Stomach (tissue), 9 donors: Measurements from ENCODE around the gene EIF3L. TPM values are rescaled to one million over a fixed set of nuclear protein-coding genes. Genes with fewer than 3 reads are reported as not detected.
A peak's percentile ranks its signal among the peaks of the same experiment; 100 is the strongest.

Experiments
- DNase-seq, 2 donors: peaks; one replicate each; pipeline versions ENCODE4 v3.0.0 to v3.0.0-alpha.2; 2013 to 2019
- H3K27ac ChIP-seq, 5 donors: fragments of 200-600 bp in 4 of 5; sonication (generic) in 4 of 5; one replicate each; pipeline ENCODE4 v1.5.1; 2013 to 2019; ENCODE audit warnings: mild to moderate bottlenecking in 1 of 5, moderate library complexity in 1 of 5
- H3K27me3 ChIP-seq, 3 donors: fragments of 200-600 bp; sonication (generic); one replicate each; pipeline ENCODE4 v1.5.1; 2017 to 2019; ENCODE audit warnings: mixed run types in 1 of 3
- H3K36me3 ChIP-seq, 4 donors: fragments of 200-600 bp; sonication (generic); 1 replicate in 3 of 4; 2 replicates in 1 of 4; pipeline ENCODE4 v1.5.1; 2016 to 2019
- H3K4me1 ChIP-seq, 4 donors: fragments of 200-600 bp; sonication (generic); one replicate each; pipeline ENCODE4 v1.5.1; 2016 to 2019
- H3K4me3 ChIP-seq, 4 donors: fragments of 200-600 bp; sonication (generic) in 3 of 4; one replicate each; pipeline ENCODE4 v1.5.1; 2016 to 2019; ENCODE audit warnings: mild to moderate bottlenecking in 1 of 4
- H3K9me3 ChIP-seq, 4 donors: fragments of 200-600 bp; sonication (generic); one replicate each; pipeline ENCODE4 v1.5.1; 2016 to 2019
- CTCF ChIP-seq, 7 experiments: fragments of 450-650 bp in 4 of 7; fragments of 200-600 bp in 3 of 7; sonication (generic) in 3 of 7; IDR thresholded peaks; one replicate each; pipeline ENCODE4 v1.5.1; 2016 to 2019; ENCODE audit warnings: antibody characterized with exemption in 7 of 7, control low read depth in 2 of 7, mild to moderate bottlenecking in 1 of 7
- EP300 ChIP-seq: sonication (generic); formaldehyde crosslinking; IDR thresholded peaks from one replicate; pipeline ENCODE4 v1.6.1; 2017; ENCODE audit warnings: antibody characterized with exemption
- POLR2A ChIP-seq, 4 donors: fragments of 450-650 bp; IDR thresholded peaks; one replicate each; pipeline ENCODE4 v1.6.1; 2016; ENCODE audit warnings: antibody characterized with exemption in 4 of 4, control low read depth in 2 of 4, mild to moderate bottlenecking in 1 of 4, moderate library complexity in 1 of 4
- POLR2AphosphoS5 ChIP-seq, 3 donors: sonication (generic); formaldehyde crosslinking; IDR thresholded peaks; one replicate each; pipeline ENCODE4 v1.6.1; 2016; ENCODE audit warnings: antibody characterized with exemption in 3 of 3
- WGBS, 5 donors: extraction: QIAGEN DNeasy Blood & Tissue Kit in 3 of 5; methylation state at CpG; one replicate each; pipeline versions ENCODE4 v1.1.5 to v1.1.7; 2013 to 2018; 5-methylcytosine and 5-hydroxymethylcytosine counted together
- intact Hi-C: fragments of 100-400 bp; cut with DNase I; formaldehyde crosslinking; loops from one replicate; pipeline ENCODE4 v1.15.1; 2023; ENCODE audit warnings: low total_unique reads
- polyA plus RNA-seq, 3 donors: library from polyadenylated mRNA; stranded (reverse); fragments of 200-250 nt; gene quantifications; one replicate each; pipeline ENCODE4 v1.2.3, GENCODE V29; 2013
- small RNA-seq, 4 donors: library from RNA; depleted of rRNA; stranded (forward); fragments of <200 nt; gene quantifications; one replicate each; pipeline ENCODE3, GENCODE V24; 2016
- total RNA-seq, 5 donors: library from RNA; depleted of rRNA; stranded (reverse); fragments of >200 nt; gene quantifications; one replicate each; pipeline versions ENCODE4 v1.1.0 to v1.2.3, GENCODE V29; 2014 to 2016
- donor health status: healthy with polysubstance abuse.
- donor health status: Bipolar disorder and iron deficiency.
- donor health status: healthy.

Gene EIF3L
- total and polyA plus RNA-seq, 8 donors: 254 to 657 (median 381) TPM

- DNase-seq: peak in 1 of 2 donors; percentile 55
- no peaks in the 10 kb centered on the region for H3K27me3 ChIP-seq
- TF ChIP-seq POLR2A (IDR thresholded peaks at IDR 0.05) (no peak), CTCF (IDR thresholded peaks at IDR 0.05) (no peak), POLR2AphosphoS5 (IDR thresholded peaks at IDR 0.05) (no peak)
- peaks cover 46 to 81% (median 76%) of the 10 kb centered on the region in 4 donors for H3K36me3 ChIP-seq
- peak overlapping the region; percentile 59 to 83 (median 78) for H3K27ac ChIP-seq
- H3K4me3 ChIP-seq: no peak overlapping the region
- no peaks in the 10 kb centered on the region for H3K9me3 ChIP-seq
- WGBS, 5 donors: 54 to 73% (median 56%) methylated on average over 15 to 21 of the region's 21 CpGs
- H3K4me1 ChIP-seq: peaks cover 57 to 72% (median 62%) of the 10 kb centered on the region in 4 donors
- intact Hi-C loops: no loop called here
These were observed 83.8 kb downstream of the EIF3L start for GRCh38 chr22:37932821-37933578.

DNA sequence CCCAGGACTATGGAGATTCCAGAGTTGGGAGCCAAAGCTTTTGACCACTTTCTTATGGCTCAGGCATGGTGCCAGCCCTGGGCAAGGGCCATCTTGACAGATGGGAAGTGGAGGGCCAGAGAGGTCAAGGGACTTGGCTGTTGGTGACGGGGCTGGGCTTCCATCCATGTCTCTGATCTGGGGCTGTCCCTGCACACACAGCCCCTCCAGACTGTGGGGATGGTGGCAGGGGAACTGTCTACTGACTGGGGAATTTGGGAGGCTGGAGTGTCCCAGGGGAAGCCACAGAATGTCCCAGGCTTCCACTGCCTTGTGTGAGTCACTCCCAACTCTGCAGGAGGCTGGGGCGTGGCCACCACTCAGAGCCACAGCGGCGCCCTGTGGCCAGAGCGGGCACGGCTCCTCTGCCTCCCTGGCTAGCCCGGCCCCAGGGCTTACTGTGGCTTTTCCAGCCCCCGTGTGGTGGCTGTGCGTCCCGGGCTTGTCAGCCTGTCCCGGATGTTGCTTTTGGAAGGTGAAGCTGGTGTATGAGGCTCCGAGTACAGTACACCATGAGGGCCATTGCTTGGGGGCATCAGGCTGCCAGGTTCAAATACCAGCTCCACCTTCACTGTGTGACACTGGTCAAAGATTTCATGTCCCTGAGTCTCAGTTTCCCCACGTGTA is 84.6 kb downstream of the EIF3L start:
- Histone ChIP-seq H3K27ac (peak overlapping the region; percentile 59 to 83 (median 78)), H3K4me1 (peaks cover 53 to 64% (median 58%) of the 10 kb centered on the region in 4 donors), H3K4me3 (no peak overlapping the region), H3K27me3 (no peaks in the 10 kb centered on the region), H3K9me3 (no peaks in the 10 kb centered on the region), H3K36me3 (peaks cover 43 to 81% (median 76%) of the 10 kb centered on the region in 4 donors)
- TF ChIP-seq EP300 (no peak), POLR2A (IDR thresholded peaks at IDR 0.05) (no peak), CTCF (IDR thresholded peaks at IDR 0.05) (peak in 6 of 7 experiments; percentile 68 to 98 (median 96)), POLR2AphosphoS5 (IDR thresholded peaks at IDR 0.05) (peak in 2 of 3 donors; percentile 61 to 88)
- peak; percentile 95 for DNase-seq
- WGBS, 5 donors: 2 to 7% (median 6%) methylated on average over 6 to 13 of the region's 13 CpGs
- intact Hi-C loops: no loop called here

Small RNAs within 50 kb of the gene (small RNA-seq; reads per million reads assigned to genes)
- 0.14 to 0.77 (median 0.46) reads per million in 4 donors for gene MIR659

Other genes with a start within 250 kb of the EIF3L start
- 10 to 100 TPM; 39.5 to 87.9 (median 55.6) TPM for gene GGA1, start 240.6 kb upstream of the EIF3L start, total RNA-seq
- gene GGA1, start 240.6 kb upstream of the EIF3L start, polyA plus RNA-seq: 10 to 100 TPM; 30.3 to 43.6 (median 34.1) TPM
- 100 to 1,000 TPM in 1 of 5 donors, 10 to 100 TPM in 1, 1 to 10 TPM in 2, not detected in 1; 1.6 to 135 (median 7.3) TPM for gene SH3BP1, start 209.8 kb upstream of the EIF3L start, total RNA-seq
- gene SH3BP1, start 209.8 kb upstream of the EIF3L start, polyA plus RNA-seq: 10 to 100 TPM in 1 of 3 donors, 1 to 10 TPM in 2; 8.7 to 12.8 (median 9.5) TPM
- 10 to 100 TPM in 1 of 5 donors, 1 to 10 TPM in 4; 2.9 to 72.1 (median 5.4) TPM for gene PDXP, start 190.7 kb upstream of the EIF3L start, total RNA-seq
- gene PDXP, start 190.7 kb upstream of the EIF3L start, polyA plus RNA-seq: 10 to 100 TPM in 1 of 3 donors, 1 to 10 TPM in 2; 6.4 to 11.8 (median 8.1) TPM
- gene LGALS1, start 173.8 kb upstream of the EIF3L start, total RNA-seq: 100 to 1,000 TPM; 235 to 490 (median 312) TPM
- 1,000 to 10,000 TPM in 1 of 3 donors, 100 to 1,000 TPM in 2; 596 to 1,435 (median 703) TPM for gene LGALS1, start 173.8 kb upstream of the EIF3L start, polyA plus RNA-seq
- gene NOL12, start 163.1 kb upstream of the EIF3L start, total RNA-seq: 10 to 100 TPM in 4 of 5 donors, 1 to 10 TPM in 1; 9.3 to 64.6 (median 41.5) TPM
- 10 to 100 TPM; 26.6 to 35.4 (median 35.2) TPM for gene NOL12, start 163.1 kb upstream of the EIF3L start, polyA plus RNA-seq
- gene TRIOBP, start 152.4 kb upstream of the EIF3L start, total RNA-seq: 100 to 1,000 TPM in 2 of 5 donors, 10 to 100 TPM in 3; 70.0 to 355 (median 90.6) TPM
- gene TRIOBP, start 152.4 kb upstream of the EIF3L start, polyA plus RNA-seq: 10 to 100 TPM; 30.6 to 87.8 (median 70.2) TPM
- 100 to 1,000 TPM in 2 of 5 donors, 10 to 100 TPM in 1, under 1 TPM in 1, not detected in 1; 0.45 to 158 (median 60.4) TPM for gene GCAT, start 41.5 kb upstream of the EIF3L start, total RNA-seq
- 10 to 100 TPM; 18.2 to 27.2 (median 23.4) TPM for gene GCAT, start 41.5 kb upstream of the EIF3L start, polyA plus RNA-seq
- not detected for gene GALR3, start 26.0 kb upstream of the EIF3L start, total RNA-seq
- not detected for gene GALR3, start 26.0 kb upstream of the EIF3L start, polyA plus RNA-seq
- 100 to 1,000 TPM in 1 of 5 donors, 10 to 100 TPM in 3, 1 to 10 TPM in 1; 6.8 to 210 (median 18.3) TPM for gene ANKRD54, start 5.1 kb upstream of the EIF3L start, total RNA-seq
- 10 to 100 TPM; 12.5 to 19.0 (median 14.8) TPM for gene ANKRD54, start 5.1 kb upstream of the EIF3L start, polyA plus RNA-seq
- gene MICALL1, start 56.9 kb downstream of the EIF3L start, total RNA-seq: 100 to 1,000 TPM in 3 of 5 donors, 10 to 100 TPM in 2; 31.4 to 155 (median 112) TPM
- 10 to 100 TPM; 17.7 to 55.1 (median 35.6) TPM for gene MICALL1, start 56.9 kb downstream of the EIF3L start, polyA plus RNA-seq
- gene C22orf23, start 104.2 kb downstream of the EIF3L start, total RNA-seq: not detected
- gene C22orf23, start 104.2 kb downstream of the EIF3L start, polyA plus RNA-seq: 1 to 10 TPM in 1 of 3 donors, under 1 TPM in 2; 0.18 to 1.2 (median 0.31) TPM
- 100 to 1,000 TPM in 2 of 5 donors, 10 to 100 TPM in 3; 41.5 to 145 (median 74.5) TPM for gene POLR2F, start 104.3 kb downstream of the EIF3L start, total RNA-seq
- 100 to 1,000 TPM; 139 to 149 (median 146) TPM for gene POLR2F, start 104.3 kb downstream of the EIF3L start, polyA plus RNA-seq
- 1 to 10 TPM in 3 of 5 donors, not detected in 2; 2.9 to 4.9 (median 4.4) TPM for gene SOX10, start 135.1 kb downstream of the EIF3L start, total RNA-seq
- gene SOX10, start 135.1 kb downstream of the EIF3L start, polyA plus RNA-seq: 1 to 10 TPM; 1.7 to 3.2 (median 2.6) TPM
- gene PICK1, start 208.0 kb downstream of the EIF3L start, total RNA-seq: 10 to 100 TPM; 24.5 to 44.3 (median 28.8) TPM
- gene PICK1, start 208.0 kb downstream of the EIF3L start, polyA plus RNA-seq: 10 to 100 TPM; 20.7 to 27.2 (median 21.7) TPM
- not detected for gene SLC16A8, start 234.8 kb downstream of the EIF3L start, total RNA-seq
- under 1 TPM in 1 of 3 donors, not detected in 2; 0.48 TPM for gene SLC16A8, start 234.8 kb downstream of the EIF3L start, polyA plus RNA-seq